Neural crest cell (in vitro differentiated cells): ENCODE measurements around the gene IKZF3. TPM values are rescaled to one million over a fixed set of nuclear protein-coding genes. Genes with fewer than 3 reads are reported as not detected.

Source experiments
- DNase-seq: peaks from one replicate; pipeline ENCODE4 v3.0.0; 2021; ENCODE audit warnings: low read depth, mixed read lengths, low spot score
- H3K27ac Mint-ChIP-seq: one replicate; pipeline ENCODE4 v1.8.0; 2021; ENCODE audit warnings: mild to moderate bottlenecking, mixed read lengths; ENCODE audit not compliant: unreplicated experiment
- H3K27me3 Mint-ChIP-seq: 2 replicates; pipeline ENCODE4 v1.8.0; 2021; ENCODE audit warnings: low read depth, mild to moderate bottlenecking, mixed read lengths
- H3K36me3 Mint-ChIP-seq: 2 replicates; pipeline ENCODE4 v1.8.0; 2021; ENCODE audit warnings: low read depth, mild to moderate bottlenecking, mixed read lengths
- H3K4me1 Mint-ChIP-seq: 2 replicates; pipeline ENCODE4 v1.8.0; 2021; ENCODE audit warnings: mixed read lengths
- H3K4me3 Mint-ChIP-seq: one replicate; pipeline ENCODE4 v1.8.0; 2021; ENCODE audit warnings: mild to moderate bottlenecking, mixed read lengths
- H3K9me3 Mint-ChIP-seq: 2 replicates; pipeline ENCODE4 v1.8.0; 2021; ENCODE audit warnings: mixed read lengths
- CTCF ChIP-seq: fragments of 200-600 bp; sonication (generic); conservative IDR thresholded peaks from 2 replicates; pipeline ENCODE4 v1.5.0; 2021; ENCODE audit warnings: antibody characterized with exemption, mild to moderate bottlenecking
- total RNA-seq: library from RNA; stranded (reverse); gene quantifications from 2 replicates; pipeline ENCODE4 v1.2.1, GENCODE V29; 2021

The IKZF3 gene
- total RNA-seq, 1 donor from 2014 or later = not detected

DNA sequence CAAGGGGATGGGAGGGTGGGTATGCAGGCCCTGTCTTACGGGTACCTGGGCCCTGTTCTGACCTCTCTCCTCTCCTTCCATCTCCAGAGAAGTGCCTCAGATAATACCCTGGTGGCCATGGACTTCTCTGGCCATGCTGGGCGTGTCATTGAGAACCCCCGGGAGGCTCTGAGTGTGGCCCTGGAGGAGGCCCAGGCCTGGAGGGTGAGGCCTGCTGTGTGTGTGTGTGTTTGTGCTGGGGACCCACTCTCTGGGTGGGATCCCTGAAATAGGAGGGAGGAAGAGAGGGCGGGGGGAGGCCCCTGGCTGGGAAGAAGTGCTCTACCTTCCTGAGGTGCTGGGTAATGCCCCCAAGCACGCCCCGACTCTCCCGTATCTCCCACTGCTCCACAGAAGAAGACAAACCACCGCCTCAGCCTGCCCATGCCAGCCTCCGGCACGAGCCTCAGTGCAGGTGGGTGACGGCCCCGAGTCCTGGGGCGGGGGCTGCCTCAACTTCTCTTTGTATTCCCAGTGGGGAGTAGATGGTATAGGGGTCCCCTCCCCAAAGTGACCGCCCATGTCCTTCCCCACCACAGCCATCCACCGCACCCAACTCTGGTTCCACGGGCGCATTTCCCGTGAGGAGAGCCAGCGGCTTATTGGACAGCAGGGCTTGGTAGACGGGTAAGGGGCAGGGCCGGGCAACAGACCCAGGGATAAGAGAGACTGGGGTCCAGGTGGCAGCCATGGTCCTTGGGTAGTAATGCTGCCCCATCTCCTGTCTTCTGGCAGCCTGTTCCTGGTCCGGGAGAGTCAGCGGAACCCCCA, 118.6 kb downstream of the IKZF3 start:
- Mint-ChIP-seq H3K36me3 (no peaks in the 10 kb centered on the region), H3K4me3 (no peak overlapping the region), H3K27me3 (peaks cover 57% of the 10 kb centered on the region), H3K27ac (no peak overlapping the region), H3K4me1 (no peaks in the 10 kb centered on the region), H3K9me3 (no peaks in the 10 kb centered on the region)
- no peak for DNase-seq
- TF ChIP-seq CTCF = no peak

DNA sequence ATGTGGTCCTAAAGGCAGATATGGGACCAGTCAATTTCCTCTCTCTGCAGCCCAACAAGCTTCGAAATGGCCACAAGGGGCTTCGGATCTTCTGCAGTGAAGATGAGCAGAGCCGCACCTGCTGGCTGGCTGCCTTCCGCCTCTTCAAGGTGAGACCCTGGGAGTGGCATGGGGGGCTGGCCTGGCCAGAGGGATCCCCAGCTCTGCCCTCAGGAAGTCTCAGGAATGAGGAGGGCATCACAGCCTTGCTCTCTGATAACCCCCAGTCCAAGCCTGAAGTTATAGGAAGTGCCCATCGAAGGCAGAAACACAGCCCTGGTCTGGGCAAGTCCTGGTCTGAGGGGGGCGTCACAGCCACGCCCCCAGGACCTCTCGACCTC, 119.3 kb downstream of the IKZF3 start:
- Mint-ChIP-seq H3K36me3 (no peaks in the 10 kb centered on the region), H3K4me3 (no peak overlapping the region), H3K4me1 (no peaks in the 10 kb centered on the region), H3K27me3 (peaks cover 64% of the 10 kb centered on the region), H3K9me3 (no peaks in the 10 kb centered on the region), H3K27ac (no peak overlapping the region)
- no peak for DNase-seq
- TF ChIP-seq CTCF = no peak

DNA sequence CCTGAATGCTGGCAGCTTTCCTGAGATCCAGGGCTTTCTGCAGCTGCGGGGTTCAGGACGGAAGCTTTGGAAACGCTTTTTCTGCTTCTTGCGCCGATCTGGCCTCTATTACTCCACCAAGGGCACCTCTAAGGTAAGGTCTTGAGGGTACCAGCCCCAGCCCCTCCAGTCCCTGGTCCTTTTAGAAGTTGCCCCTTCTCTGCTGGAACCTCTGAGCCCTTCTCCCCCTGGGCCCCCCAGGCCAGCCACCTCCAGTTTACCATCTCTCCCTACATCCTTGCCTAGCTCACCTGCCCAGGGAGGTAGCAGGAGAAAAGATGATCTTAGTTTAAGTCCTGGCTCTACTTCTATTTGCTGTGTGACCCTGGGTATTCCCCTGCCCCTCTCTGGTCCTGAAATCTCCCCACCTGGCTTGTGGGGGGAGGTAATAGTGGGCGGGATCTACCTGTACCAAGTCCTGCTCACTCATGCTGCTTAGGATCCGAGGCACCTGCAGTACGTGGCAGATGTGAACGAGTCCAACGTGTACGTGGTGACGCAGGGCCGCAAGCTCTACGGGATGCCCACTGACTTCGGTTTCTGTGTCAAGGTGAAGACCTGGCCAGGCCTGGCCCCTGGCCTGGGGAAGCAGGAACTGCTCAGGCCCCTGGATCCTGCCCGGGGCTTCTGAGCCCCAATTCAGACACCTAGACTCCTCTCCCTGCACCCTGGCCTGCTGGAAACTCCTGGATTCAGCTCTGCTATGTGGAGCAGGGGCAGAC, 119.9 kb downstream of the IKZF3 start:
- H3K4me3 Mint-ChIP-seq = no peak overlapping the region
- peaks cover 67% of the 10 kb centered on the region for H3K27me3 Mint-ChIP-seq
- H3K36me3 Mint-ChIP-seq = no peaks in the 10 kb centered on the region
- TF ChIP-seq CTCF = no peak
- H3K27ac Mint-ChIP-seq = no peak overlapping the region
- H3K9me3 Mint-ChIP-seq = no peaks in the 10 kb centered on the region
- no peaks in the 10 kb centered on the region for H3K4me1 Mint-ChIP-seq
- DNase-seq = no peak

- no peak for TF ChIP-seq CTCF
- no peaks in the 10 kb centered on the region for H3K36me3 Mint-ChIP-seq
- H3K9me3 Mint-ChIP-seq = no peaks in the 10 kb centered on the region
- H3K4me1 Mint-ChIP-seq = no peaks in the 10 kb centered on the region
- peaks cover 76% of the 10 kb centered on the region for H3K27me3 Mint-ChIP-seq
- no peak for DNase-seq
- no peak overlapping the region for H3K4me3 Mint-ChIP-seq
- no peak overlapping the region for H3K27ac Mint-ChIP-seq
Observed at GRCh38 chr17:39742856-39743436, 121.2 kb downstream of the IKZF3 start.

- Mint-ChIP-seq H3K36me3 (no peaks in the 10 kb centered on the region), H3K27me3 (peaks cover 76% of the 10 kb centered on the region), H3K4me1 (no peaks in the 10 kb centered on the region), H3K27ac (no peak overlapping the region), H3K4me3 (no peak overlapping the region), H3K9me3 (no peaks in the 10 kb centered on the region)
- TF ChIP-seq CTCF = no peak
- no peak for DNase-seq
Observed at GRCh38 chr17:39742126-39742855, 121.8 kb downstream of the IKZF3 start.
